ENCODE results near the gene ASTN1. TPM values are rescaled to one million over a fixed set of nuclear protein-coding genes. Genes with fewer than 3 reads are reported as not detected.

ASTN1 gene
- total and polyA plus RNA-seq, 2 experiments from 2014 or later: 9.3 to 34.2 TPM

DNA sequence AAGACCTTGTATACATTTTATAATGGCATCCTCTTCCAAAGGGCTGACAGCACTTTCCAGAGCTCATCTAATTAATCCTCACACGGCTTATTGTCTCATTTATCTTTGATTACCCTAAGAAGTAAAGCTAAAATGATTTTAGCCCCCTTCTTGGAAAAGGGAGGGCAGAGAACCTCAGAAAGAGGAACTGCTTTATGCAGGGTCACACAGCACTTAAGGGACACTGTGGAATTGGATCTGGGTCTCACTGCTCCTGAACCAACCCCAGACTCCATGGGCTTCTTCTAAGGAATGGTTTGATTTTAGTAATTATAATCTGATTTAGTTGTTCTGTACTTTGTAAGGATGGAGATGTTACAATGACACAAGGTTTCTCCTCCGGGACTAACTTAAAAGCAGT is 9.5 kb upstream of the ASTN1 start:
- DNase-seq (ENCODE audit: low read depth in 1 of 2, low spot score in 1 of 2): no peak
- Histone ChIP-seq H3K4me3 (no peak overlapping the region), H3K27me3 (peaks cover 55% of the 10 kb centered on the region), H3K27ac (no peak overlapping the region), H3K4me1 (ENCODE audit: low read depth) (no peaks in the 10 kb centered on the region), H3K36me3 (no peaks in the 10 kb centered on the region), H3K9me3 (ENCODE audit: low read depth) (no peaks in the 10 kb centered on the region)
- TF ChIP-seq, protein P1, sequence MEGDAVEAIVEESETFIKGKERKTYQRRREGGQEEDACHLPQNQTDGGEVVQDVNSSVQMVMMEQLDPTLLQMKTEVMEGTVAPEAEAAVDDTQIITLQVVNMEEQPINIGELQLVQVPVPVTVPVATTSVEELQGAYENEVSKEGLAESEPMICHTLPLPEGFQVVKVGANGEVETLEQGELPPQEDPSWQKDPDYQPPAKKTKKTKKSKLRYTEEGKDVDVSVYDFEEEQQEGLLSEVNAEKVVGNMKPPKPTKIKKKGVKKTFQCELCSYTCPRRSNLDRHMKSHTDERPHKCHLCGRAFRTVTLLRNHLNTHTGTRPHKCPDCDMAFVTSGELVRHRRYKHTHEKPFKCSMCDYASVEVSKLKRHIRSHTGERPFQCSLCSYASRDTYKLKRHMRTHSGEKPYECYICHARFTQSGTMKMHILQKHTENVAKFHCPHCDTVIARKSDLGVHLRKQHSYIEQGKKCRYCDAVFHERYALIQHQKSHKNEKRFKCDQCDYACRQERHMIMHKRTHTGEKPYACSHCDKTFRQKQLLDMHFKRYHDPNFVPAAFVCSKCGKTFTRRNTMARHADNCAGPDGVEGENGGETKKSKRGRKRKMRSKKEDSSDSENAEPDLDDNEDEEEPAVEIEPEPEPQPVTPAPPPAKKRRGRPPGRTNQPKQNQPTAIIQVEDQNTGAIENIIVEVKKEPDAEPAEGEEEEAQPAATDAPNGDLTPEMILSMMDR (IDR thresholded peaks at IDR 0.05; ENCODE audit: low read depth, low read length): no peak

DNA sequence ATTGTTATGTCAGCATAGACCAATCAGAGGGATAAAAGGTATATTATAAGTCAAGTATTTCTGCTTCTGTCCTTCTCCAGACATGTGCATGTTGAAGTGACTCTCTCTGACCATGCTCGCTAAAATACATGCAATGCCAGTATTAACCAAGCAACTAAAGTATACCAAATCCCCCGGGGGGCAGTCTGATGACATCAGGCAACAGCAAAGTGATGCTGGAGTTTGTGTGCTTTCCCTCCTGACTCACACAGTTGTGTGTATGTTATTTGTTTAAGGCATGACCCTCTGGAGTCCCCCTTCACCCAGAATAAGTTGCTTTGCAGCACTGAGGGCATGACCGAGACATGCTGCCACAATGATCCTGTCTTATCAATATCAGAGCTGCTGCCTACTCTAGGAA is 8.4 kb upstream of the ASTN1 start:
- Histone ChIP-seq H3K27ac (no peak overlapping the region), H3K27me3 (peaks cover 59% of the 10 kb centered on the region), H3K4me1 (ENCODE audit: low read depth) (no peaks in the 10 kb centered on the region), H3K4me3 (no peak overlapping the region), H3K9me3 (ENCODE audit: low read depth) (no peaks in the 10 kb centered on the region), H3K36me3 (no peaks in the 10 kb centered on the region)
- DNase-seq (ENCODE audit: low read depth in 1 of 2, low spot score in 1 of 2): peak in 1 of 2 donors; percentile 29
- TF ChIP-seq, protein P1 (IDR thresholded peaks at IDR 0.05; ENCODE audit: low read depth, low read length): no peak

DNA sequence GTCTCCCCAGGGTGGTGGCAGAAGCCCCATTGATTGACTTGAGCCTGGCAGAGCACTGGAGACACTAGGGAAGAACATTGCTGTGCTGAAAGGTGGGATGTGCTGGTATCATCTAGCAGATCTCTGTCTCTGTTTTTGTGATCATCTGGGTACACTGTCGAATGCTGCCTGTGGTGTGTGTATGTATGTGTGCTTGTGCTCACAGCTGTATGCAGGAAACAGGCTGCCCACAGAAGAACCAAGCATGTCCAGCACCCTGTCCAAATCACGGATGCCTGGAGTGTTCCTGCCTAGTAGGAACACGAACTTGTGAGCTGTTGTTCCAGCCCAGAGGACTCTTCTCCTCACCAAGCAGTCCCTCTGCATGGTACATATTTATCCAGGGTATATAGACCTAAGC is 7.8 kb upstream of the ASTN1 start:
- TF ChIP-seq, protein P1 (IDR thresholded peaks at IDR 0.05; ENCODE audit: low read depth, low read length): no peak
- peaks cover 64% of the 10 kb centered on the region for H3K27me3 ChIP-seq
- no peaks in the 10 kb centered on the region for H3K36me3 ChIP-seq
- H3K9me3 ChIP-seq (ENCODE audit: low read depth): no peaks in the 10 kb centered on the region
- no peak for DNase-seq (ENCODE audit: low read depth in 1 of 2, low spot score in 1 of 2)
- H3K4me1 ChIP-seq (ENCODE audit: low read depth): no peaks in the 10 kb centered on the region
- peak overlapping the region; percentile 47 for H3K4me3 ChIP-seq
- H3K27ac ChIP-seq: no peak overlapping the region

DNA sequence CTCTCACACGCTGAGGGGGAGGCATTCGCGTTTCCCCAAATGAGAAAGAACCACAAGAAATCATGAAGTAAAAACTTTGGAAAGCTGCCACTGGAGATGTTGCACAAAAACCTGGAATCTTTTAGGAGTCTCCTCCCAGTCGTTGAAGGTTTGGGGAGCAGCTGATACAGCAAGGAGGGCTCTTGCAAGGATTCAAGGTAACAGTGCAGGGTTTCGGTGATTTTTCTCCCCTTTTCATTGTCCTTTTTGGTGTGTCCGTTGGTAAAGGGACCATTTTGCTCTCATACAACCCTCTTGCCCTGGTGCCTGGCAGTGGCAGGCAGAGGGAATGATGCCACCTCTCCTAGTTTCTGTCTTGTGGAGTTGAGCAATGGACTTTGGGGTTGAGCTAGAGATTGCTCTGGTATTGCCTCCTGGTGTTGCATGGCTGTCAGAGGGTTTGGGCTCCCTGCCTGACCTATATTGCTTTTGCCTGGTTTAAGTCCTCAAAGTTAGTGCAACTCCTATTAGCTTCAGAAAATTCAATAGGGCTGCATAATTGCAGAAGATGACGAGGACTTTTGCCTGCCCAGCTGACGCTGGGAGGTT is 7.1 kb upstream of the ASTN1 start:
- peak in 1 of 2 donors; percentile 57 for DNase-seq (ENCODE audit: low read depth in 1 of 2, low spot score in 1 of 2)
- no peaks in the 10 kb centered on the region for H3K4me1 ChIP-seq (ENCODE audit: low read depth)
- H3K9me3 ChIP-seq (ENCODE audit: low read depth): no peaks in the 10 kb centered on the region
- H3K27me3 ChIP-seq: peaks cover 71% of the 10 kb centered on the region
- no peaks in the 10 kb centered on the region for H3K36me3 ChIP-seq
- TF ChIP-seq, protein P1 (IDR thresholded peaks at IDR 0.05; ENCODE audit: low read depth, low read length): no peak
- no peak overlapping the region for H3K27ac ChIP-seq
- peak overlapping the region; percentile 47 for H3K4me3 ChIP-seq

DNA sequence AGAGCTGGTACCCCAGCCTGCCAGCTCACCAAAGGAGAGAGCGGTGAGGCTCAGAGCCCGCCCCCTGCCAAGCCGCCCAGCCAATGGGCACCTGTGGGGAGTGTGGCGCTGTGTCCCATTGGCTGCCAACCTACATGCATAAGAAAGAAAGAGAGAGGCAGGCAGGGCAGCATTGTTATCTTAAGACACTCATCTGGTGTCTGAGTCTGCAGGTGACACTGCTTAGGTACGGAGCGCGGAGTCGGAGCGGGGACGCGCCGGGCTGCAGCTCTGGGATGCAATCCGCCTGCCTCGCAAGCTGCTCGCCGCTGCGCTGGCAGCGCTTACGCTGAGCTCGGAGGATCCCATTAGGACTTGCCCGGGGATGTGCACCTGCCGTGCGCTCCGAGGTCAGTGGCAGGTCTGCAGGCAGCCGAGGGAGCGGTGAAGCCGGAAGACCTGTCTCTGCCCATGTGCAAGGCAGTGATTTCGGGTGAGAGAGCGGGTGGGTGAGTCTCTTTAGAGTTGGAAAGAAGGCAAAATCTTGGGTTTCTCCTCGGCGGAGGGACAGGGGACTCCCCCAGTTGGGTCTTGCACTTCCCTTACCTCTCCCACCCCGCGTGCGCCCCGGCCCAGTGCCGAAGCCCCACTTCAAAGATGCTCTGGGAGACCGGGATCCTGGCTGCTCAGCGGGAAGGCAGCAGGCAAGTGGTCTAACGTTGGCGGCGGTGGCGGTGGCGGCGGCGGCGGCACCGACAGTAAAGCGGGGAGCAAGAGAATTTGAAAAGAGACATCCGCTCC is 6.4 kb upstream of the ASTN1 start, which contains the start of gene BRINP2:
Gene BRINP2 (plus strand): TSS at position 203 of the 780 bp plus-strand sequence. CDS start 58,919 bp downstream, outside the sequence.
- H3K27ac ChIP-seq: no peak within 1 kb of the TSS
- peak within 1 kb of the TSS; percentile 47 for H3K4me3 ChIP-seq
- TF ChIP-seq, protein P1 (IDR thresholded peaks at IDR 0.05; ENCODE audit: low read depth, low read length): no peak
- H3K9me3 ChIP-seq (ENCODE audit: low read depth): no peaks in the 10 kb centered on the region
- DNase-seq (ENCODE audit: low read depth in 1 of 2, low spot score in 1 of 2): peak; percentile 30 to 82
- no peaks in the 10 kb centered on the region for H3K36me3 ChIP-seq
- H3K27me3 ChIP-seq: peaks cover 78% of the 10 kb centered on the region
- H3K4me1 ChIP-seq (ENCODE audit: low read depth): no peaks in the 10 kb centered on the region

Data from cardiac muscle cell (in vitro differentiated cells and primary cell).